IMR-90 (cell line): Measurements from ENCODE around the gene TNFAIP8L1. TPM values are rescaled to one million over a fixed set of nuclear protein-coding genes. Genes with fewer than 3 reads are reported as not detected.

Experiments
- ATAC-seq: fragments of 200-7000 bp; cut with Tn5 transposase; 2 replicates; pipeline ENCODE4 v1.9.1; 2020; ENCODE audit warnings: low read depth, mild to moderate bottlenecking, moderate library complexity
- BruUV-seq: library from RNA; stranded (reverse); fragments of 400-500 nt; replicated peaks from 2 replicates; lab custom pipeline; 2021; lab: Mats Ljungman, UMichigan
- CTCF ChIA-PET: fragments of 300-600 bp; formaldehyde crosslinking; extraction: SDS; loops from one replicate; lab custom pipeline; 2021; ENCODE audit warnings: antibody characterized with exemption; lab: Yijun Ruan, JAX
- POLR2A ChIA-PET: fragments of 300-600 bp; sonication (Branson Sonifier 250); formaldehyde crosslinking; loops from one replicate; lab custom pipeline; 2022; ENCODE audit warnings: antibody characterized with exemption; ENCODE audit not compliant: unreplicated experiment; lab: Charles Lee
- DNase-seq: peaks from one replicate; pipeline ENCODE4 v3.0.0; 2013
- H2AFZ ChIP-seq: replicated peaks from 2 replicates; pipeline ENCODE3; 2013; ENCODE audit warnings: low read length, mild to moderate bottlenecking; ENCODE audit not compliant: poor library complexity
- H2AK5ac ChIP-seq: 2 replicates; pipeline ENCODE4 v1.6.1; 2013; ENCODE audit warnings: low read depth, low read length, inconsistent platforms
- H2AK9ac ChIP-seq: replicated peaks from 2 replicates; pipeline ENCODE3; 2013; ENCODE audit warnings: mild to moderate bottlenecking, low read depth, low read length, moderate library complexity; ENCODE audit not compliant: poor library complexity
- H2BK120ac ChIP-seq: 2 replicates; pipeline ENCODE4 v1.6.1; 2013; ENCODE audit warnings: low read depth, low read length, inconsistent platforms
- H2BK15ac ChIP-seq: 3 replicates; pipeline ENCODE4 v1.6.1; 2013; ENCODE audit warnings: low read depth, low read length, inconsistent platforms
- H2BK20ac ChIP-seq: 2 replicates; pipeline ENCODE4 v1.6.1; 2013; ENCODE audit warnings: low read depth, mild to moderate bottlenecking, inconsistent platforms, low read length, moderate library complexity
- H2BK5ac ChIP-seq: 2 replicates; pipeline ENCODE4 v1.6.1; 2013; ENCODE audit warnings: mild to moderate bottlenecking, low read depth, low read length, inconsistent platforms; ENCODE audit not compliant: poor library complexity, severe bottlenecking
- H3K14ac ChIP-seq: replicated peaks from 2 replicates; pipeline ENCODE4 v1.6.1; 2013; ENCODE audit warnings: low read depth, low read length, inconsistent platforms
- H3K18ac ChIP-seq: 2 replicates; pipeline ENCODE4 v1.6.1; 2013; ENCODE audit warnings: low read depth, low read length, control low read depth
- H3K23ac ChIP-seq: 2 replicates; pipeline ENCODE4 v1.6.1; 2013; ENCODE audit warnings: low read depth, low read length, inconsistent platforms
- H3K27ac ChIP-seq: 2 replicates; pipeline ENCODE4 v1.5.1; 2013; ENCODE audit warnings: mild to moderate bottlenecking, control low read depth, low read length; ENCODE audit not compliant: insufficient read depth
- H3K27me3 ChIP-seq: 2 replicates; pipeline ENCODE4 v1.6.1; 2013; ENCODE audit warnings: low read length; ENCODE audit not compliant: control insufficient read depth, insufficient read depth
- H3K36me3 ChIP-seq: 2 replicates; pipeline ENCODE4 v1.6.1; 2013; ENCODE audit warnings: low read length, mixed read lengths; ENCODE audit not compliant: control insufficient read depth, insufficient read depth
- H3K4ac ChIP-seq: 2 replicates; pipeline ENCODE4 v1.6.1; 2013; ENCODE audit warnings: low read depth, low read length, inconsistent platforms
- H3K4me1 ChIP-seq: 2 replicates; pipeline ENCODE4 v1.6.1; 2013; ENCODE audit warnings: low read length, mixed read lengths; ENCODE audit not compliant: control insufficient read depth, insufficient read depth
- H3K4me2 ChIP-seq: 2 replicates; pipeline ENCODE4 v1.6.1; 2013; ENCODE audit warnings: low read depth, mild to moderate bottlenecking, control low read depth, low read length, moderate library complexity
- H3K4me3 ChIP-seq: 2 replicates; pipeline ENCODE4 v1.5.1; 2013; ENCODE audit warnings: low read depth, mild to moderate bottlenecking, control low read depth, low read length, moderate library complexity; ENCODE audit not compliant: insufficient read depth
- H3K56ac ChIP-seq: 2 replicates; pipeline ENCODE4 v1.6.1; 2013; ENCODE audit warnings: low read length, inconsistent platforms; ENCODE audit not compliant: insufficient read depth; ENCODE audit errors: extremely low read depth
- H3K79me1 ChIP-seq, 2 experiments: 2 replicates each; pipeline ENCODE4 v1.6.1; 2013; ENCODE audit warnings: low read length in 2 of 2, inconsistent platforms in 1 of 2, low read depth in 1 of 2
- H3K9ac ChIP-seq: 2 replicates; pipeline ENCODE4 v1.6.1; 2013; ENCODE audit warnings: low read depth, low read length, control low read depth
- H3K9me1 ChIP-seq: 2 replicates; pipeline ENCODE4 v1.6.1; 2013; ENCODE audit warnings: low read length, inconsistent platforms; ENCODE audit not compliant: insufficient read depth
- H3K9me3 ChIP-seq: 2 replicates; pipeline ENCODE4 v1.6.1; 2013; ENCODE audit warnings: low read length; ENCODE audit not compliant: control insufficient read depth, insufficient read depth
- H4K20me1 ChIP-seq: 2 replicates; pipeline ENCODE4 v1.6.1; 2013; ENCODE audit warnings: low read length, inconsistent platforms; ENCODE audit not compliant: insufficient read depth
- H4K5ac ChIP-seq: 2 replicates; pipeline ENCODE4 v1.6.1; 2013; ENCODE audit warnings: mild to moderate bottlenecking, low read depth, low read length, control low read depth
- H4K8ac ChIP-seq, 2 experiments: 2 replicates each; pipeline ENCODE4 v1.6.1; 2013; ENCODE audit warnings: low read depth in 2 of 2, low read length in 2 of 2, control low read depth in 1 of 2, inconsistent platforms in 1 of 2
- H4K91ac ChIP-seq: 2 replicates; pipeline ENCODE4 v1.6.1; 2013; ENCODE audit warnings: low read depth, low read length, inconsistent platforms; ENCODE audit not compliant: insufficient read depth
- USF2 ChIP-seq: fragments of 150-350 bp; IDR thresholded peaks from 2 replicates; pipeline ENCODE4 v1.6.1; 2017; ENCODE audit warnings: mild to moderate bottlenecking, antibody characterized with exemption, low read length, low read depth
- WGBS, 2 experiments: methylation state at CpG; one replicate each; pipeline versions ENCODE4 v1.1.5 to v1.1.7; 2013; ENCODE audit warnings: missing lambda C conversion rate in 2 of 2; ENCODE audit not compliant: insufficient read length in 1 of 2; ENCODE audit errors: extremely low coverage in 2 of 2; 5-methylcytosine and 5-hydroxymethylcytosine counted together
- dilution Hi-C: fragments of 300-500 bp; cut with HindIII; formaldehyde crosslinking; loops from one replicate; pipeline ENCODE4 v1.14.3; 2018; ENCODE audit warnings: low sequenced_read_pairs; ENCODE audit not compliant: unreplicated experiment
- in situ Hi-C: fragments of 300-500 bp; cut with MboI; formaldehyde crosslinking; loops from 3 replicates; pipeline ENCODE4 v1.14.3; 2019; ENCODE audit warnings: low sequenced_read_pairs, inconsistent platforms, mixed read lengths
- intact Hi-C: fragments of 100-400 bp; cut with micrococcal nuclease; formaldehyde crosslinking; loops from 2 replicates; pipeline ENCODE4 v1.10.0; 2022
- polyA plus RNA-seq, 3 experiments: library from polyadenylated mRNA; depleted of rRNA; stranded (reverse); fragments of >200 nt; gene quantifications; 2 replicates each; pipeline ENCODE4 v1.2.3, GENCODE V29; 2012; ENCODE audit warnings: low replicate concordance in 1 of 3
- total RNA-seq: library from RNA; depleted of rRNA; stranded (reverse); fragments of >200 nt; gene quantifications from 2 replicates; pipeline ENCODE4 v1.2.3, GENCODE V29; 2012

The TNFAIP8L1 gene
- total and polyA plus RNA-seq, 2 of the 4 experiments (the other 2 are of a cell fraction) = 2.5 to 6.0 TPM

GRCh38 chr19:4639531-4640246 lies 373 bp downstream of the TNFAIP8L1 start:
- Histone ChIP-seq H3K27ac (peak overlapping the region; percentile 19; the same call in 1 of the 2 replicates), H3K4me3 (peak overlapping the region; percentile 74), H2AK9ac (peak overlapping the region; percentile 91), H3K4ac (peak overlapping the region; percentile 66; the same call in 1 of the 2 replicates), H4K8ac (peak overlapping the region in 1 of 2 experiments; percentile 28; a peak in 1 of 4 replicates), H3K4me1 (peaks cover 14% of the 10 kb centered on the region), H3K4me2 (peak overlapping the region; percentile 95), H2BK120ac (no peak overlapping the region), H3K9ac (peak overlapping the region; percentile 85), H3K14ac (peak overlapping the region; percentile 78), H3K23ac (no peak overlapping the region), H4K5ac (no peak overlapping the region; the same call in 1 of the 2 replicates), H2AFZ (peak overlapping the region; percentile 95), H3K27me3 (no peaks in the 10 kb centered on the region), H2BK5ac (peak overlapping the region; percentile 36), H3K9me1 (no peaks in the 10 kb centered on the region; the same call in 1 of the 2 replicates), H4K20me1 (peaks cover 2% of the 10 kb centered on the region; the same call in 1 of the 2 replicates), H3K18ac (no peak overlapping the region), H3K9me3 (no peaks in the 10 kb centered on the region), H3K36me3 (no peaks in the 10 kb centered on the region), H4K91ac (peak overlapping the region; percentile 25; the same call in 1 of the 2 replicates), H3K56ac (no peak overlapping the region), H2BK15ac (no peak overlapping the region), H2BK20ac (no peak overlapping the region), H2AK5ac (peak overlapping the region; percentile 93; the same call in 1 of the 2 replicates), H3K79me1 (peaks cover 20 to 31% of the 10 kb centered on the region in 2 experiments)
- POLR2A ChIA-PET = no interaction called here
- CTCF ChIA-PET = no interaction called here
- DNase-seq = no peak
- BruUV-seq = no TSS peak
- no peak; the same call in 1 of the 2 replicates for ATAC-seq
- dilution Hi-C loops = no loop called here
- in situ Hi-C loops = loop anchor here (5.0 kb wide), 1 partner anchor 62 kb away; no protein-coding TSS in a partner anchor
- intact Hi-C loops = loop anchor here (5.0 kb wide), 1 partner anchor 167 kb away; the partner anchor contains the start of gene HDGFL2
- whole genome bisulfite sequencing, 2 experiments = 26% methylated on average over 6 of the region's 39 CpGs; no CpG with 5 or more reads in 1 of the 2 experiments
- TF ChIP-seq USF2 = no peak
